HepG2 (cell line): ENCODE measurements around the gene MAPK14. TPM values are rescaled to one million over a fixed set of nuclear protein-coding genes. Genes with fewer than 3 reads are reported as not detected.

Experiments used
- ATAC-seq: fragments of 200-7000 bp; cut with Tn5 transposase; 3 replicates; pipeline ENCODE4 v1.9.1; 2020; ENCODE audit warnings: mild to moderate bottlenecking, moderate library complexity
- BruUV-seq: library from RNA; stranded (reverse); fragments of 400-500 nt; replicated peaks from 2 replicates; lab custom pipeline; 2021; lab: Mats Ljungman, UMichigan
- CTCF ChIA-PET: fragments of 300-600 bp; formaldehyde crosslinking; extraction: SDS; loops from one replicate; lab custom pipeline; 2021; ENCODE audit warnings: low total read pairs, inconsistent platforms, low intra/inter-chr PET ratio; lab: Yijun Ruan, JAX
- POLR2A ChIA-PET: fragments of 350-600 bp; sonication (Branson Sonifier 250); formaldehyde crosslinking; loops from one replicate; lab custom pipeline; 2020; ENCODE audit warnings: antibody characterized with exemption, inconsistent platforms; lab: Yijun Ruan, JAX
- DNase-seq: peaks from one replicate; pipeline ENCODE4 v3.0.0-alpha.2; 2015; ENCODE audit warnings: low spot score
- FAIRE-seq: peaks from 3 replicates; lab custom pipeline; 2011; peaks lifted over from hg19 to GRCh38; lab: Jason Lieb, UNC
- H2AFZ ChIP-seq: one replicate; pipeline ENCODE4 v1.6.1; 2011; ENCODE audit warnings: low read length, inconsistent platforms
- H3K27ac ChIP-seq: fragments of 300-600 bp; 3 replicates; pipeline ENCODE4 v1.8.0; 2011; ENCODE audit warnings: mixed run types, mild to moderate bottlenecking, mixed read lengths, low read length, inconsistent platforms; ENCODE audit not compliant: insufficient read depth; ENCODE audit errors: extremely low read length
- H3K27me3 ChIP-seq, 2 experiments: fragments of 200-600 bp in 1 of 2; 2 replicates in 1 of 2; 3 replicates in 1 of 2; pipeline versions ENCODE4 v1.6.0 to v1.8.0; 2011; ENCODE audit warnings: low read length in 2 of 2, mild to moderate bottlenecking in 2 of 2, moderate library complexity in 2 of 2, inconsistent platforms in 1 of 2; ENCODE audit not compliant: insufficient read depth in 2 of 2, control insufficient read depth in 1 of 2
- H3K36me3 ChIP-seq, 2 experiments: fragments of 200-600 bp in 1 of 2; replicated peaks in 1 of 2; 2 replicates in 1 of 2; 3 replicates in 1 of 2; pipeline versions ENCODE4 v1.5.1 to v1.8.0; 2011; ENCODE audit warnings: low read length in 2 of 2, inconsistent platforms in 1 of 2; ENCODE audit not compliant: insufficient read depth in 2 of 2, control insufficient read depth in 1 of 2
- H3K4me1 ChIP-seq: 2 replicates; pipeline ENCODE4 v1.5.1; 2012; ENCODE audit warnings: low read length, inconsistent platforms; ENCODE audit not compliant: insufficient read depth
- H3K4me2 ChIP-seq: 2 replicates; pipeline ENCODE4 v1.6.0; 2011; ENCODE audit warnings: low read depth, low read length, inconsistent platforms
- H3K4me3 ChIP-seq, 3 experiments: fragments of 200-600 bp in 1 of 3; sonication (generic), shearing (Covaris generic) in 1 of 3; replicated peaks in 1 of 3; 2 replicates each; pipeline ENCODE4 v1.5.1; 2011 to 2016; ENCODE audit warnings: low read length in 3 of 3, inconsistent platforms in 2 of 3, low read depth in 2 of 3, mild to moderate bottlenecking in 2 of 3, control low read depth in 1 of 3, mixed read lengths in 1 of 3; ENCODE audit not compliant: insufficient read depth in 1 of 3
- H3K79me2 ChIP-seq: one replicate; pipeline ENCODE4 v1.6.1; 2011; ENCODE audit warnings: low read length, inconsistent platforms; ENCODE audit not compliant: insufficient read depth
- H3K9ac ChIP-seq: 2 replicates; pipeline ENCODE4 v1.6.0; 2011; ENCODE audit warnings: mild to moderate bottlenecking, low read depth, low read length, inconsistent platforms; ENCODE audit not compliant: insufficient read depth
- H3K9me3 ChIP-seq: 2 replicates; pipeline ENCODE4 v1.5.1; 2012; ENCODE audit warnings: mild to moderate bottlenecking, low read length
- H4K20me1 ChIP-seq: 2 replicates; pipeline ENCODE4 v1.6.0; 2011; ENCODE audit warnings: inconsistent platforms, mild to moderate bottlenecking, low read length, moderate library complexity; ENCODE audit not compliant: insufficient read depth
- JUNB ChIP-seq: sonication (generic); formaldehyde crosslinking; IDR thresholded peaks from 2 replicates; pipeline ENCODE4 v1.8.0; 2022; ENCODE audit warnings: missing genetic modification reagents, mild to moderate bottlenecking, borderline replicate concordance
- PHF21A ChIP-seq: sonication (generic); formaldehyde crosslinking; IDR thresholded peaks from 2 replicates; pipeline ENCODE4 v1.5.0; 2020; ENCODE audit warnings: mild to moderate bottlenecking, missing genetic modification reagents
- POLR2G ChIP-seq: fragments of 200-400 bp; formaldehyde crosslinking; IDR thresholded peaks from 2 replicates; pipeline ENCODE4 v1.6.1; 2018; ENCODE audit warnings: mild to moderate bottlenecking, low read depth, low read length, moderate library complexity
- ZNF263 ChIP-seq: sonication (generic); formaldehyde crosslinking; IDR thresholded peaks from 2 replicates; pipeline ENCODE4 v1.4.0; 2020; ENCODE audit warnings: missing genetic modification reagents
- ZNF282 ChIP-seq: fragments of 450-650 bp; IDR thresholded peaks from 2 replicates; pipeline ENCODE4 v1.6.1; 2018; ENCODE audit not compliant: partially characterized antibody
- ZNF674 ChIP-seq: sonication (generic); formaldehyde crosslinking; IDR thresholded peaks from 2 replicates; pipeline ENCODE4 v1.5.0; 2020; ENCODE audit warnings: low read depth, mild to moderate bottlenecking, missing genetic modification reagents
- ZNF781 ChIP-seq: sonication (generic); formaldehyde crosslinking; IDR thresholded peaks from 2 replicates; pipeline ENCODE4 v1.5.1; 2020; ENCODE audit warnings: borderline replicate concordance, mild to moderate bottlenecking, missing genetic modification reagents; ENCODE audit errors: not compliant biosample characterization
- ZNF839 ChIP-seq: sonication (generic); formaldehyde crosslinking; IDR thresholded peaks from 2 replicates; pipeline ENCODE4 v1.4.0; 2020; ENCODE audit warnings: missing genetic modification reagents, mild to moderate bottlenecking, borderline replicate concordance
- WGBS: methylation state at CpG from one replicate; pipeline ENCODE4 v1.1.6; 2017; ENCODE audit warnings: low lambda C conversion rate; 5-methylcytosine and 5-hydroxymethylcytosine counted together
- in situ Hi-C: cut with HindIII; loops from 2 replicates; pipeline ENCODE4 v1.10.0; 2017; ENCODE audit warnings: low pct_unique_long_range_greater_than_20kb; ENCODE audit not compliant: extremely low pct_ligation_motif_present
- intact Hi-C: fragments of 100-400 bp; cut with micrococcal nuclease; formaldehyde crosslinking; loops from one replicate; pipeline ENCODE4 v1.10.0; 2022; ENCODE audit not compliant: unreplicated experiment
- polyA plus RNA-seq, 8 experiments: library from polyadenylated mRNA; depleted of rRNA in 3 of 8; stranded (reverse) in 7 of 8; unstranded in 1 of 8; fragments of >200 nt; fragmentation: Illumina TruSeq in 4 of 8; extraction: Trizol in 4 of 8; gene quantifications; 2 replicates each; pipeline versions ENCODE4 v1.2.1 to v1.2.3, GENCODE V29; 2011 to 2016; ENCODE audit warnings: low read depth in 4 of 8, missing spikeins in 1 of 8, mixed read lengths in 1 of 8; ENCODE audit not compliant: insufficient read depth in 1 of 8
- total RNA-seq, 5 experiments: library from RNA; depleted of rRNA; stranded (reverse); fragments of >200 nt; fragmentation: Illumina TruSeq; extraction: Trizol; gene quantifications; 2 replicates each; pipeline ENCODE4 v1.2.3, GENCODE V29; 2016; ENCODE audit warnings: low read depth in 1 of 5
- TF ChIP-seq, protein P1 (sequence below): sonication (generic); formaldehyde crosslinking; IDR thresholded peaks from 2 replicates; pipeline ENCODE4 v1.5.0; 2020; ENCODE audit warnings: mild to moderate bottlenecking, missing genetic modification reagents, borderline replicate concordance
- TF ChIP-seq, protein P2 (sequence below): IDR thresholded peaks from 2 replicates; pipeline ENCODE4 v1.6.1; 2016; ENCODE audit warnings: low read depth
- TF ChIP-seq, protein P3 (sequence below): sonication (generic); formaldehyde crosslinking; IDR thresholded peaks from 2 replicates; pipeline ENCODE4 v1.5.1; 2020; ENCODE audit warnings: mild to moderate bottlenecking, missing genetic modification reagents, moderate library complexity

Gene MAPK14
- total and polyA plus RNA-seq, 2 of the 13 experiments (the other 11 are each of a cell fraction or from before 2014, with no cell fraction given), result 66.3 to 67.3 TPM

GRCh38 chr6:36122495-36123269 is 95.1 kb downstream of the MAPK14 start:
- Histone ChIP-seq H3K27ac (no peak overlapping the region), H3K36me3 (0 out of 5 replicates have a peak, but pooled peaks cover 0 to 2% of the 10 kb centered on the region in 2 experiments), H3K4me3 (no peak overlapping the region), H3K4me1 (peaks cover 47% of the 10 kb centered on the region), H4K20me1 (no peaks in the 10 kb centered on the region), H3K4me2 (peak overlapping the region; percentile 41), H3K27me3 (no peaks in the 10 kb centered on the region), H3K9me3 (no peaks in the 10 kb centered on the region), H3K9ac (no peak overlapping the region), H2AFZ (no peak overlapping the region), H3K79me2 (no peaks in the 10 kb centered on the region)
- 47% methylated on average over 11 of the region's 11 CpGs for WGBS
- no TSS peak for BruUV-seq
- no peak for DNase-seq
- POLR2A ChIA-PET, result interaction anchor here (2.7 to 4.2 kb wide), 2 partner anchors 9 to 27 kb away, joined by 13 to 29 read pairs; no protein-coding TSS in a partner anchor
- in situ Hi-C loops, result no loop called here
- FAIRE-seq, result no peak
- intact Hi-C loops, result loop anchor here (1.0 kb wide), 1 partner anchor 238 kb away; no protein-coding TSS in a partner anchor
- CTCF ChIA-PET, result interaction anchor here (0.9 to 2.5 kb wide), 3 partner anchors 9 to 180 kb away, joined by 3 to 20 read pairs (median 6); partner anchors contain the start of gene BRPF3
- ATAC-seq, result peak; percentile 1
- TF ChIP-seq ZNF674 (no peak), PHF21A (CRISPR knock-in tag) (0 out of 2 replicates have a peak, but pooled peaks have one; percentile 0), ZNF263 (CRISPR knock-in tag) (peak; percentile 71), ZNF781 (CRISPR knock-in tag) (no peak), ZNF839 (CRISPR knock-in tag) (no peak), POLR2G (0 out of 2 replicates have a peak, but pooled peaks have one; percentile 14), JUNB (CRISPR knock-in tag) (no peak), ZNF282 (peak; percentile 66)
- TF ChIP-seq, protein P1, sequence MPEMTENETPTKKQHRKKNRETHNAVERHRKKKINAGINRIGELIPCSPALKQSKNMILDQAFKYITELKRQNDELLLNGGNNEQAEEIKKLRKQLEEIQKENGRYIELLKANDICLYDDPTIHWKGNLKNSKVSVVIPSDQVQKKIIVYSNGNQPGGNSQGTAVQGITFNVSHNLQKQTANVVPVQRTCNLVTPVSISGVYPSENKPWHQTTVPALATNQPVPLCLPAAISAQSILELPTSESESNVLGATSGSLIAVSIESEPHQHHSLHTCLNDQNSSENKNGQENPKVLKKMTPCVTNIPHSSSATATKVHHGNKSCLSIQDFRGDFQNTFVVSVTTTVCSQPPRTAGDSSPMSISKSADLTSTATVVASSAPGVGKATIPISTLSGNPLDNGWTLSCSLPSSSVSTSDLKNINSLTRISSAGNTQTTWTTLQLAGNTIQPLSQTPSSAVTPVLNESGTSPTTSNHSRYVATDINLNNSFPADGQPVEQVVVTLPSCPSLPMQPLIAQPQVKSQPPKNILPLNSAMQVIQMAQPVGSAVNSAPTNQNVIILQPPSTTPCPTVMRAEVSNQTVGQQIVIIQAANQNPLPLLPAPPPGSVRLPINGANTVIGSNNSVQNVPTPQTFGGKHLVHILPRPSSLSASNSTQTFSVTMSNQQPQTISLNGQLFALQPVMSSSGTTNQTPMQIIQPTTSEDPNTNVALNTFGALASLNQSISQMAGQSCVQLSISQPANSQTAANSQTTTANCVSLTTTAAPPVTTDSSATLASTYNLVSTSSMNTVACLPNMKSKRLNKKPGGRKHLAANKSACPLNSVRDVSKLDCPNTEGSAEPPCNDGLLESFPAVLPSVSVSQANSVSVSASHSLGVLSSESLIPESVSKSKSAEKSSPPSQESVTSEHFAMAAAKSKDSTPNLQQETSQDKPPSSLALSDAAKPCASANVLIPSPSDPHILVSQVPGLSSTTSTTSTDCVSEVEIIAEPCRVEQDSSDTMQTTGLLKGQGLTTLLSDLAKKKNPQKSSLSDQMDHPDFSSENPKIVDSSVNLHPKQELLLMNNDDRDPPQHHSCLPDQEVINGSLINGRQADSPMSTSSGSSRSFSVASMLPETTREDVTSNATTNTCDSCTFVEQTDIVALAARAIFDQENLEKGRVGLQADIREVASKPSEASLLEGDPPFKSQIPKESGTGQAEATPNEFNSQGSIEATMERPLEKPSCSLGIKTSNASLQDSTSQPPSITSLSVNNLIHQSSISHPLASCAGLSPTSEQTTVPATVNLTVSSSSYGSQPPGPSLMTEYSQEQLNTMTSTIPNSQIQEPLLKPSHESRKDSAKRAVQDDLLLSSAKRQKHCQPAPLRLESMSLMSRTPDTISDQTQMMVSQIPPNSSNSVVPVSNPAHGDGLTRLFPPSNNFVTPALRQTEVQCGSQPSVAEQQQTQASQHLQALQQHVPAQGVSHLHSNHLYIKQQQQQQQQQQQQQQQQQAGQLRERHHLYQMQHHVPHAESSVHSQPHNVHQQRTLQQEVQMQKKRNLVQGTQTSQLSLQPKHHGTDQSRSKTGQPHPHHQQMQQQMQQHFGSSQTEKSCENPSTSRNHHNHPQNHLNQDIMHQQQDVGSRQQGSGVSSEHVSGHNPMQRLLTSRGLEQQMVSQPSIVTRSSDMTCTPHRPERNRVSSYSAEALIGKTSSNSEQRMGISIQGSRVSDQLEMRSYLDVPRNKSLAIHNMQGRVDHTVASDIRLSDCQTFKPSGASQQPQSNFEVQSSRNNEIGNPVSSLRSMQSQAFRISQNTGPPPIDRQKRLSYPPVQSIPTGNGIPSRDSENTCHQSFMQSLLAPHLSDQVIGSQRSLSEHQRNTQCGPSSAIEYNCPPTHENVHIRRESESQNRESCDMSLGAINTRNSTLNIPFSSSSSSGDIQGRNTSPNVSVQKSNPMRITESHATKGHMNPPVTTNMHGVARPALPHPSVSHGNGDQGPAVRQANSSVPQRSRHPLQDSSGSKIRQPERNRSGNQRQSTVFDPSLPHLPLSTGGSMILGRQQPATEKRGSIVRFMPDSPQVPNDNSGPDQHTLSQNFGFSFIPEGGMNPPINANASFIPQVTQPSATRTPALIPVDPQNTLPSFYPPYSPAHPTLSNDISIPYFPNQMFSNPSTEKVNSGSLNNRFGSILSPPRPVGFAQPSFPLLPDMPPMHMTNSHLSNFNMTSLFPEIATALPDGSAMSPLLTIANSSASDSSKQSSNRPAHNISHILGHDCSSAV (CRISPR knock-in tag), result no peak
- TF ChIP-seq, protein P2, sequence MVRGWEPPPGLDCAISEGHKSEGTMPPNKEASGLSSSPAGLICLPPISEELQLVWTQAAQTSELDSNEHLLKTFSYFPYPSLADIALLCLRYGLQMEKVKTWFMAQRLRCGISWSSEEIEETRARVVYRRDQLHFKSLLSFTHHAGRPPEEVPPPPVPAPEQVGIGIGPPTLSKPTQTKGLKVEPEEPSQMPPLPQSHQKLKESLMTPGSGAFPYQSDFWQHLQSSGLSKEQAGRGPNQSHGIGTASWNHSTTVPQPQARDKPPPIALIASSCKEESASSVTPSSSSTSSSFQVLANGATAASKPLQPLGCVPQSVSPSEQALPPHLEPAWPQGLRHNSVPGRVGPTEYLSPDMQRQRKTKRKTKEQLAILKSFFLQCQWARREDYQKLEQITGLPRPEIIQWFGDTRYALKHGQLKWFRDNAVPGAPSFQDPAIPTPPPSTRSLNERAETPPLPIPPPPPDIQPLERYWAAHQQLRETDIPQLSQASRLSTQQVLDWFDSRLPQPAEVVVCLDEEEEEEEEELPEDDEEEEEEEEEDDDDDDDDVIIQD (CRISPR knock-in tag), result 0 out of 2 replicates have a peak, but pooled peaks have one; percentile 5
- TF ChIP-seq, protein P3, sequence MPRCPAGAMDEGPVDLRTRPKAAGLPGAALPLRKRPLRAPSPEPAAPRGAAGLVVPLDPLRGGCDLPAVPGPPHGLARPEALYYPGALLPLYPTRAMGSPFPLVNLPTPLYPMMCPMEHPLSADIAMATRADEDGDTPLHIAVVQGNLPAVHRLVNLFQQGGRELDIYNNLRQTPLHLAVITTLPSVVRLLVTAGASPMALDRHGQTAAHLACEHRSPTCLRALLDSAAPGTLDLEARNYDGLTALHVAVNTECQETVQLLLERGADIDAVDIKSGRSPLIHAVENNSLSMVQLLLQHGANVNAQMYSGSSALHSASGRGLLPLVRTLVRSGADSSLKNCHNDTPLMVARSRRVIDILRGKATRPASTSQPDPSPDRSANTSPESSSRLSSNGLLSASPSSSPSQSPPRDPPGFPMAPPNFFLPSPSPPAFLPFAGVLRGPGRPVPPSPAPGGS (CRISPR knock-in tag), result 0 out of 2 replicates have a peak, but pooled peaks have one; percentile 8
